ENCODE measurements around the gene RAB1B. TPM values are rescaled to one million over a fixed set of nuclear protein-coding genes. Genes with fewer than 3 reads are reported as not detected.

The RAB1B gene
- polyA plus RNA-seq (2013, experiment 1 of 2): 99.4 TPM
- 105 TPM for polyA plus RNA-seq (2013, experiment 2 of 2)

DNA sequence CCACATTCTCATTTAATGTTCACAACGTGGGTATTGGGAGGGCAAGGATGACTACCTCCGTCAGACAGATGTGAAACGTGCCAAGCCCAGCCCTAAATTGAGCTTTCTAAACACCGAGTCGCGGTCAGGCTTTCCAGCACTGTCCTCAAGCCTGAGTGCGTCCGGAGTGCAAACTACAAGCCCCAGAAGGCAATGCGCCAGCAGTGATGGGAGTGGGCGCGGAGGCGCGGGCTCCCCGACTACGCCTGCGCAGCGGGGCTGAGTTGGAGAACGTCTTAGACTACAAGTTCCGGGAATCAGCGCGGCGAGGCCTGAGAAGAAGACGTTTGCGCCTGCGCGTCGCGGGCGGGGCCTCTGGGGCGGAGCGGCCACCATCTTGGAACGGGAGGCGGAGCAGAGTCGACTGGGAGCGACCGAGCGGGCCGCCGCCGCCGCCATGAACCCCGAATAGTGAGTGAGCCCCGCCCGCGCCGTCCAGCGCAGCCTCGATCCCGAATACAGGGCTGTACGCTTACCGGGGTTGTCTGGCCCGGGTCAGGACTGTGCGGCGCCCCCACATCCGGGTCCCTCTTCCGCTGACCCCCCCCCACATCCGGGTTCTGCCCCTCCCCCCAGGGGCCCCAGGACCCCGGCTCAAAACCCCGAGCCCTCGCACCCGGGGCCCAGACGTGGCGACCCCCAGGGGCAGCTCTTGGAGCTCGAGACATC is at the start of gene RAB1B:
Gene RAB1B (plus strand): TSS at position 396 of the 708 bp plus-strand sequence. CDS start 41 bp downstream, at position 437.
- under 1% methylated on average over 62 of the region's 64 CpGs for WGBS
- peaks cover 8% of the 10 kb centered on the region; the same call in 1 of the 2 replicates for H3K4me1 ChIP-seq (ENCODE audit: insufficient read depth, low read length)
- no peaks in the 10 kb centered on the region for H3K27me3 ChIP-seq (ENCODE audit: insufficient read depth, low read length)
- H3K36me3 ChIP-seq (ENCODE audit: insufficient read depth, low read length): peaks cover 45% of the 10 kb centered on the region
- H3K27ac ChIP-seq (ENCODE audit: low read depth, low read length): peak within 1 kb of the TSS; percentile 96
- peak within 1 kb of the TSS; percentile 92 for H3K9ac ChIP-seq (ENCODE audit: low read depth, low read length)
- peak within 1 kb of the TSS; percentile 93 for H3K4me3 ChIP-seq (ENCODE audit: low read length)
- no peaks in the 10 kb centered on the region for H3K9me3 ChIP-seq (ENCODE audit: insufficient read depth, low read depth, low read length)

DNA sequence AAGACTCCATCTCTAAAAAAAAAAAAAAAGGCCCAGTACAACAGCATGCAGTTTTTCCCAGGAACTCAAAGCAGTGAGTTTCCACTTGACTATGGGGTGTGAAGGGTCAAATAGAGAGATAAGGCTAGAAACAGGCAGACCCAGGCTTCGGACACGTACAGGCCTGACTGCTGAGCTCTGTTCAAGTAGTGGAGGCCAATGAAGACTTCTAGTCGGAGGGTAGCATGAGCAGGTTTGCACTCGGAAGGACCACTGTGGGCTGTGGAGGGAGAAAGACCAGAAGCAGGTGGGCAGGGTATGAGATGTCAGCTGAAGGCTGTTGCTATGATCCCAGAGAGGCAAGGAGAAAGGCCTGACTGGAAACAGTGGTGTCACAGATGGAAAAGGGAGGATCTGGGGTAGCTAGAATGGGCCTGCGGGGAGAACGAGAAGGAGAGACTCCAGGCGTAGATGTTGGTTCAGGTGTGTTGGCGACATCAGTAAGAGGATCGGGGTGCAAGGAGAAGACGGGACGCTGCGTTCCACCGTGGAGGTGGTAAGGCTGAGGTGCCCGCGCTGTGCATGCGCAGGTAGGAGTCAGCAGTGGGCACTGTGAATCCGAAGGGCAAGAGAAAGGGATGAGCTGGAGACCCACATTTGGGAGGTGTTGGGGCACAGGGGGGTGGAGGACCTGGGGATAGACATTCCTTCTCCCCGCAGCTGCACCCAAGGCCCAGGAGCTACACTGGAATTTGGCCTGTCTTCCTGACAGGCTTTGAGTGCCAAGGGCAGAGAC is 49.4 kb upstream of the RAB1B start:
- H3K9me3 ChIP-seq (ENCODE audit: insufficient read depth, low read depth, low read length): no peaks in the 10 kb centered on the region
- no peak overlapping the region; the same call in 1 of the 2 replicates for H3K9ac ChIP-seq (ENCODE audit: low read depth, low read length)
- H3K4me1 ChIP-seq (ENCODE audit: insufficient read depth, low read length): no peaks in the 10 kb centered on the region
- WGBS: 93% methylated on average over 18 of the region's 18 CpGs
- H3K27ac ChIP-seq (ENCODE audit: low read depth, low read length): no peak overlapping the region
- H3K36me3 ChIP-seq (ENCODE audit: insufficient read depth, low read length): peaks cover 28% of the 10 kb centered on the region
- H3K4me3 ChIP-seq (ENCODE audit: low read length): no peak overlapping the region
- no peaks in the 10 kb centered on the region for H3K27me3 ChIP-seq (ENCODE audit: insufficient read depth, low read length)

DNA sequence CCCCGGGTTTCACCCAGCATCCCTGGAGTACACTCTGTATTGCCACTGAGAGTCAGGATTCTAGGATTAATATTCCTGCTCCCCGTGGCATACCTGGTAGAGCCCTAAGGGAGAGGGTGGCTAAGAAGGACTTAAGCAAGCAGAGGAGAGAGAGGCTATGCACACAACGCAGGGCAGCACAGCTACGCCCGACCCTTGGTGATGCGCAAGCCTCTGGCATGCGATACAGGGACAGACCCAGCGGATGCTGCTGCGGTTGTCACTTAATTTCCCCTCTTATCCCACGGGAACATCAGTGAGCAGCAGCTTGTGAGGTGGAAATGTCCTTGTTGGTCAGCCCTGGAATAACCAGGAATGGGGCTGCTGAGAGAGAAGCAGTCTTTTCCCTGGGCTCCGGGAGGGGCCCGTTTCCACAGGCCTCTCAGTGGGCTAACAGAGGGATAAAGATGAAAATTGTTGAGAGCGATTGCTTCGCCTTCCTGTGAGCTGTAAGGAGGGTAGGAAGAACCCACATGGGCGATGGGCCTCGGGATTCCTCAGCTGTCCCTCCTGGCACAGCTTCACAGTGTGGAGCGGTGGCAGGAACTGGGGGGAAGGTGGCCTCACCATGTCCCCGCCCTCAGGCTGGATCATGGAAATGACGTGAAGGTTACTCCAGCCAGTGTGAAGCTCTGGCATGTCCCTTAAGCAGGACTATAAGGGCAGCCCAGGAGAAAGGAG is 48.4 kb upstream of the RAB1B start:
- no peak overlapping the region; the same call in 1 of the 2 replicates for H3K9ac ChIP-seq (ENCODE audit: low read depth, low read length)
- no peak overlapping the region for H3K4me3 ChIP-seq (ENCODE audit: low read length)
- H3K9me3 ChIP-seq (ENCODE audit: insufficient read depth, low read depth, low read length): no peaks in the 10 kb centered on the region
- H3K27ac ChIP-seq (ENCODE audit: low read depth, low read length): no peak overlapping the region
- WGBS: 93% methylated on average over 19 of the region's 19 CpGs
- peaks cover 35% of the 10 kb centered on the region for H3K36me3 ChIP-seq (ENCODE audit: insufficient read depth, low read length)
- no peaks in the 10 kb centered on the region for H3K4me1 ChIP-seq (ENCODE audit: insufficient read depth, low read length)
- no peaks in the 10 kb centered on the region for H3K27me3 ChIP-seq (ENCODE audit: insufficient read depth, low read length)

DNA sequence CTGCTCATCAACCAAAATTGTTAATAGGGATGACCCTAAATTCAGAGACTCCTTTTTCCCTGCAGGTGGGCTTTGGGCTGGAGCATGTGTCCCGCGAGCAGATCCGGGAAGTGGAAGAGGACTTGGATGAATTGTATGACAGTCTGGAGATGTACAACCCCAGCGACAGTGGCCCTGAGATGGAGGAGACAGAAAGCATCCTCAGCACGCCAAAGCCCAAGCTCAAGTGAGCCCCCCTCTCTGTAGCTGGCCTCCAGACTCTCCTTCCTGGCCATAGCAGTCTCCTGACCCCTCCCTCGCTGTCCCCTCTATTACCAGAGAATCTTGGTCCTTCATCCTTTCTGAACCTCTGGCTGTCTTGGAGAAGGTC is 47.9 kb upstream of the RAB1B start:
- Histone ChIP-seq H3K9me3 (ENCODE audit: insufficient read depth, low read depth, low read length) (no peaks in the 10 kb centered on the region), H3K9ac (ENCODE audit: low read depth, low read length) (no peak overlapping the region), H3K27ac (ENCODE audit: low read depth, low read length) (no peak overlapping the region), H3K27me3 (ENCODE audit: insufficient read depth, low read length) (no peaks in the 10 kb centered on the region), H3K36me3 (ENCODE audit: insufficient read depth, low read length) (peaks cover 38% of the 10 kb centered on the region), H3K4me3 (ENCODE audit: low read length) (no peak overlapping the region), H3K4me1 (ENCODE audit: insufficient read depth, low read length) (no peaks in the 10 kb centered on the region)
- WGBS: 94% methylated on average over 6 of the region's 6 CpGs

DNA sequence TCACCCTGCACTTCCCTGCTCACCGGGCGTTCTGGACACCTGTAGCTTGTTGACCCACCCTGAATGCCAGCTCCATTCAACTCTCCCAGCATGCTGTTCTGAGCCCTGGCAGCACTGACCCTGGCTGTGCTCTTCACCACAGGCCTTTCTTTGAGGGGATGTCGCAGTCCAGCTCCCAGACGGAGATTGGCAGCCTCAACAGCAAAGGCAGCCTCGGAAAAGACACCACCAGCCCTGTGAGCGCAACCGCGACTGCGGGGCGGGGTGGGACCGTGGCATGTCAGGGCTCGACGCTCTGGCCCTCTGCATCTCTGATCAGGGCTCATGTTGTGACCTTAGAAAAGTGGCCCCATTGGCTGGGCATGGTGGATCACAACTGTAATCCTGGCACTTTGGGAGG is 47.4 kb upstream of the RAB1B start:
- Histone ChIP-seq H3K4me1 (ENCODE audit: insufficient read depth, low read length) (no peaks in the 10 kb centered on the region), H3K27ac (ENCODE audit: low read depth, low read length) (no peak overlapping the region), H3K9ac (ENCODE audit: low read depth, low read length) (no peak overlapping the region), H3K4me3 (ENCODE audit: low read length) (no peak overlapping the region), H3K27me3 (ENCODE audit: insufficient read depth, low read length) (no peaks in the 10 kb centered on the region), H3K36me3 (ENCODE audit: insufficient read depth, low read length) (peaks cover 36% of the 10 kb centered on the region), H3K9me3 (ENCODE audit: insufficient read depth, low read depth, low read length) (no peaks in the 10 kb centered on the region)
- 94% methylated on average over 13 of the region's 13 CpGs for WGBS

DNA sequence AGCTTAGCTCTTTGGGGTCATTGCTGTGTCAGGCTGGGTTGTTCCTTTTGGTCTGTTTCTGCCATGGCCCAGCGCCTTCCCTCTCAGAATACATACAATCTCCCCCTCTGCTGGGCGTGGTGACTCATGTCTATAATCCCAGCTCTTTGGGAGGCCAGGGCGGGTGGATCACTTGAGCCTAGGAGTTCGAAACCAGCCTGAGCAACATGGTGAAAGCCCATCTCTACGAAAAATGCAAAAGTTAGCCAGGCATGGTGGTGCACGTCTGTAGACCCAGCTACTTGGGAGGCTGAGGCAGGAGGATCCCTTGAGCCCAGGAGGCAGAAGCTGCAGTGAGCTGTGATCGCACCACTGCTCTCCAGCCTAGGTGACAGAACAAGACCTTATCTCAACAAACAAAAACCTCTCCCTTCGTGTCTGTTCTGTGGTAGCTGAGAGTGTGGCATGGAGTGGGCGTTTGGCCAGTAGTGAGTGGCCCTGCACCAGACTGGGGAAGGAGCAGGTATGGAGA is 46.7 kb upstream of the RAB1B start:
- WGBS: 90% methylated on average over 9 of the region's 9 CpGs
- Histone ChIP-seq H3K9me3 (ENCODE audit: insufficient read depth, low read depth, low read length) (no peaks in the 10 kb centered on the region), H3K27ac (ENCODE audit: low read depth, low read length) (no peak overlapping the region)

DNA sequence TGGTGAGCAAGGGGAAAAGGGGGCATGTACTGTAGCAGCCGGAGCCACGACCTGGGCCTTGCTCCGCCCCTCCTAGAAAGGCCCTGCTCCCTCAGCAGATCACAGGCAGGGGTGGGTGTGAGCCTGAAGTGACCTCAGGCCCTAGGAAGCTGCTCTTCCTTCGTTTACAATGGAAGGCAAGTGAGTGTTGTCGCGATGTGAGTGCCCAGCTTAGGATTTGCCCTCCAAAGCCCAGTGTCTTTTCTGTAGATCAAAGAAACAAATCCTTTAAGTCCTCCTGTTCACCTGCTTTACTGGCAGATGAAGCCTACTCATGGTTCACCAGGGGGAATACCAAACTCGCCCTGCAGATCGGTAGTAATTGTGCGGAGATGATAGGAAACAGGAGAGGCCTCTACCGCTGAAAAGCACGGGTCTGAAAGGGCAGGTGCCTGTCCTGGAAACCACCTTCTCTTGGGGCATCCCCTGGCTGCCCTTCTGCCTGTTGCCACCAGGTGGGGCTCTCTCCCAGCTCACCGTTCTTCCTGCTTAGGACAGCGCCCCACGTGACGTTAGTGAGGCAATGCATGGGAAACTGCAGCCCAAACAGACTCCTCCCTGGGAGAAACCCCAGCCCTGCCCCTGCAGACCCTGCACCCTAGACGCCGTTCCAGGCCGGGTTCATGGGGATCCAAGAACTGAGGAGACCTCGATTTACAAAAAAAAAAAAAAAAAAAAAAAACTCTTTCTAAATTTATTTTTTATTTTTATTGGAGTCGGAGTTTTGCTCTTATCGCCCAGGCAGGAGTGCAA is 45.9 kb upstream of the RAB1B start:
- H3K9ac ChIP-seq (ENCODE audit: low read depth, low read length): 0 out of 2 replicates have a peak overlapping the region, but pooled peaks have one; percentile 5
- H3K27ac ChIP-seq (ENCODE audit: low read depth, low read length): peak overlapping the region; percentile 54; the same call in 1 of the 2 replicates
- H3K4me3 ChIP-seq (ENCODE audit: low read length): no peak overlapping the region
- H3K36me3 ChIP-seq (ENCODE audit: insufficient read depth, low read length): peaks cover 22% of the 10 kb centered on the region
- no peaks in the 10 kb centered on the region for H3K4me1 ChIP-seq (ENCODE audit: insufficient read depth, low read length)
- no peaks in the 10 kb centered on the region for H3K9me3 ChIP-seq (ENCODE audit: insufficient read depth, low read depth, low read length)
- H3K27me3 ChIP-seq (ENCODE audit: insufficient read depth, low read length): no peaks in the 10 kb centered on the region
- 32% methylated on average over 19 of the region's 21 CpGs for WGBS

More for the DNA sequence above, 46.7 kb upstream of the RAB1B start:
- no peaks in the 10 kb centered on the region for H3K4me1 ChIP-seq (ENCODE audit: insufficient read depth, low read length)
- peaks cover 29% of the 10 kb centered on the region for H3K36me3 ChIP-seq (ENCODE audit: insufficient read depth, low read length)
- no peaks in the 10 kb centered on the region for H3K27me3 ChIP-seq (ENCODE audit: insufficient read depth, low read length)
- H3K4me3 ChIP-seq (ENCODE audit: low read length): no peak overlapping the region
- no peak overlapping the region for H3K9ac ChIP-seq (ENCODE audit: low read depth, low read length)

DNA sequence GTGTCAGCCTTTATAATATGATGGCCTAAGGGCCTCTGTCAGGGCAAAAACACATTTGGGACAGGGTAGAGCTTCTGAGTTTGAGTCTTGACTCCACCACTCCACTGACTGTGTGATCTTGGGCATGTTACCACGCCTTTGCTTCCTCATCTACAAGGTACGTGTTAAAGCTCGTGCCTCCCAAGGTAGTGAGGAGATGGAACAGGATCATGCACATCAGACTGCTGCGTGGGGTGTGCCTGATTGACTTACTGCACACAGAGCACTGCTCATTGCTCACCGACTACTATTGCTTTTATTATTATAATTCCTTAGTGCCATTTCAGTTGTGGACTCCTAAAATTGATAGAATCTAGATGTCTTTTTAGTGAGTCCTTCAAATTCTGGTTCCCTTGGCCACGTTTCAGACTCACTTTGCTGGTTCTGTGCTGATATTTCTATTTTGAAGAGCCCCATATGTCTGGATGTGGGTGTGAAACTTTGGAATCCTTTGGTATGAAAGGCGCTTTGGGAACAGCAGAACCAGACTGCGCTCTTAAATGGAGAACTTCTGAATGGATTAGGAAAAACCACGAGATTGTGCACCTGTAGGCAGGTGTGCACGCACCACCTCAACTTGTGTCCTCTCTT is 44.1 kb upstream of the RAB1B start:
- 95% methylated on average over 10 of the region's 10 CpGs for WGBS
- Histone ChIP-seq H3K27me3 (ENCODE audit: insufficient read depth, low read length) (no peaks in the 10 kb centered on the region), H3K36me3 (ENCODE audit: insufficient read depth, low read length) (peaks cover 19% of the 10 kb centered on the region), H3K4me1 (ENCODE audit: insufficient read depth, low read length) (no peaks in the 10 kb centered on the region), H3K4me3 (ENCODE audit: low read length) (no peak overlapping the region), H3K9ac (ENCODE audit: low read depth, low read length) (no peak overlapping the region), H3K27ac (ENCODE audit: low read depth, low read length) (no peak overlapping the region), H3K9me3 (ENCODE audit: insufficient read depth, low read depth, low read length) (no peaks in the 10 kb centered on the region)

DNA sequence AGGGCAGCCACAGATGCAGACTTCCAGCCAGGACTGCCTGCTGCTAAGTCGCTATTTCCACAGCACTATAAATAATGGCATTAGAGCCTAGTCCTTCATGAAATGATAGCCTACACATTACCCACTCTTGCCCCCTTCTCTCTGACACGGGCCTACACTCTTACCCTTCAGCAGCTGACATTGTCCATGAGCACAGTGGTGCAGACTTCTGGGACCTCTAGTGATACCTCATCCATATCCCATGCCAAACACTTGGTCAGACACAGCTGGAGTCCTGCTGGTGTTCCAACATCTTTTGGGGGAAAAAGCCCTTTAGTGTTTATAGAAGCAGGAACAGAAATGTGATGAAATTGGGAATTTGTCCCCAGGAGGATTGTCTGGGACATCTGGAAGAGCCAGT is 43.4 kb upstream of the RAB1B start:
- no peak overlapping the region for H3K4me3 ChIP-seq (ENCODE audit: low read length)
- H3K27ac ChIP-seq (ENCODE audit: low read depth, low read length): no peak overlapping the region
- H3K4me1 ChIP-seq (ENCODE audit: insufficient read depth, low read length): no peaks in the 10 kb centered on the region
- no peaks in the 10 kb centered on the region for H3K9me3 ChIP-seq (ENCODE audit: insufficient read depth, low read depth, low read length)
- no peaks in the 10 kb centered on the region for H3K27me3 ChIP-seq (ENCODE audit: insufficient read depth, low read length)
- H3K36me3 ChIP-seq (ENCODE audit: insufficient read depth, low read length): peaks cover 11% of the 10 kb centered on the region; the same call in 1 of the 2 replicates
- 89% methylated on average over 2 of the region's 2 CpGs for WGBS
- no peak overlapping the region for H3K9ac ChIP-seq (ENCODE audit: low read depth, low read length)

DNA sequence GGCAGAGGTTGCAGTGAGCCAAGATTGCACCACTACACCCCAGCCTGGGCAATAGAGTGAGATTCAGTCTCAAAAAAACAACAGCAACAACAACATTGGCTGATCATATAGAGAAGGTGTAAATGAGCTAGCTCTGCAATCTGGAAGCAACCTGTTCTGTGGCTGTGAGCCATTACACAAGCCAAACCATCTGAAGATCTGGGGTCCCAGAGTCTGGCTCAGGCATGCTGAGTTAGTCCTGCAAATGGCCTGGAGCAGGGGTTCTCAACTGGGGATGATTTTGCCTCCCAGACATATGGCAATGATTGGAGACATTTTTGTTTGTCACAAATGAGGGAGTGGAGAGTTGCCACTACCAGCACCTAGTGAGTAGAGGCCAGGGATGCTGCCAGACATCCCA is 42.3 kb upstream of the RAB1B start:
- Histone ChIP-seq H3K4me1 (ENCODE audit: insufficient read depth, low read length) (no peaks in the 10 kb centered on the region), H3K4me3 (ENCODE audit: low read length) (no peak overlapping the region), H3K27ac (ENCODE audit: low read depth, low read length) (no peak overlapping the region), H3K27me3 (ENCODE audit: insufficient read depth, low read length) (no peaks in the 10 kb centered on the region), H3K9me3 (ENCODE audit: insufficient read depth, low read depth, low read length) (no peaks in the 10 kb centered on the region), H3K9ac (ENCODE audit: low read depth, low read length) (no peak overlapping the region), H3K36me3 (ENCODE audit: insufficient read depth, low read length) (peaks cover 10% of the 10 kb centered on the region; the same call in 1 of the 2 replicates)

All from HUES64 (cell line).